SK-N-SH (cell line): ENCODE measurements around the gene TMEM117. TPM values are rescaled to one million over a fixed set of nuclear protein-coding genes. Genes with fewer than 3 reads are reported as not detected.

Experiments
- CTCF ChIA-PET: fragments of 300-600, 350-600 bp; formaldehyde crosslinking; extraction: SDS; loops from one replicate; lab custom pipeline; 2021; lab: Yijun Ruan, JAX
- POLR2A ChIA-PET: fragments of 350-600 bp; sonication (Branson Sonifier 250); formaldehyde crosslinking; extraction: SDS; loops from one replicate; lab custom pipeline; 2020; ENCODE audit warnings: antibody characterized with exemption, inconsistent platforms; lab: Yijun Ruan, JAX
- DNase-seq: peaks from one replicate; pipeline ENCODE4 v3.0.0; 2012
- H2AFZ ChIP-seq: fragments of 200-600 bp; sonication (generic); 2 replicates; pipeline ENCODE4 v1.8.1; 2016; ENCODE audit warnings: antibody characterized with exemption, mild to moderate bottlenecking, low read depth
- H3F3A ChIP-seq: fragments of 200-600 bp; sonication (generic); replicated peaks from 2 replicates; pipeline ENCODE3; 2016; ENCODE audit warnings: antibody characterized with exemption, mild to moderate bottlenecking; ENCODE audit not compliant: insufficient read depth
- H3K27ac ChIP-seq, 2 experiments: fragments of 200-500 bp in 1 of 2; fragments of 200-600 bp in 1 of 2; sonication (Bioruptor generic) in 1 of 2; sonication (generic), shearing (Covaris generic) in 1 of 2; 2 replicates each; pipeline versions ENCODE4 v1.5.1 to v1.6.1; 2014 to 2016; ENCODE audit warnings: low read depth in 2 of 2, inconsistent platforms in 1 of 2, low read length in 1 of 2, mild to moderate bottlenecking in 1 of 2, mixed read lengths in 1 of 2
- H3K27me3 ChIP-seq: fragments of 200-600 bp; sonication (generic), shearing (Covaris generic); 2 replicates; pipeline ENCODE4 v1.6.1; 2016; ENCODE audit warnings: mixed run types; ENCODE audit not compliant: insufficient read depth
- H3K36me3 ChIP-seq, 2 experiments: fragments of 200-500 bp in 1 of 2; fragments of 200-600 bp in 1 of 2; sonication (Bioruptor generic) in 1 of 2; sonication (generic) in 1 of 2; replicated peaks in 1 of 2; 2 replicates each; pipeline versions ENCODE3 to v1.5.1; 2014 to 2016; ENCODE audit warnings: low read length in 1 of 2, mild to moderate bottlenecking in 1 of 2; ENCODE audit not compliant: insufficient read depth in 2 of 2, control insufficient read depth in 1 of 2
- H3K4me1 ChIP-seq, 2 experiments: fragments of 200-500 bp in 1 of 2; fragments of 200-600 bp in 1 of 2; sonication (Bioruptor generic) in 1 of 2; sonication (generic), shearing (Covaris generic) in 1 of 2; 2 replicates each; pipeline versions ENCODE4 v1.5.1 to v1.6.1; 2014 to 2016; ENCODE audit warnings: low read depth in 1 of 2, low read length in 1 of 2, mixed run types in 1 of 2; ENCODE audit not compliant: insufficient read depth in 2 of 2, control insufficient read depth in 1 of 2
- H3K4me2 ChIP-seq: fragments of 200-600 bp; sonication (generic), shearing (Covaris generic); 2 replicates; pipeline ENCODE4 v1.6.1; 2017; ENCODE audit warnings: mixed run types
- H3K4me3 ChIP-seq, 2 experiments: fragments of 200-500 bp in 1 of 2; fragments of 200-600 bp in 1 of 2; sonication (Bioruptor generic) in 1 of 2; sonication (generic), shearing (Covaris generic) in 1 of 2; 2 replicates each; pipeline versions ENCODE4 v1.5.1 to v1.8.1; 2014 to 2016; ENCODE audit warnings: low read depth in 2 of 2, inconsistent platforms in 1 of 2, low read length in 1 of 2, mild to moderate bottlenecking in 1 of 2, mixed read lengths in 1 of 2, moderate library complexity in 1 of 2
- H3K79me2 ChIP-seq: fragments of 200-600 bp; sonication (generic); 2 replicates; pipeline ENCODE4 v1.8.1; 2017; ENCODE audit warnings: mild to moderate bottlenecking; ENCODE audit not compliant: insufficient read depth
- H3K9ac ChIP-seq: fragments of 200-600 bp; sonication (generic); 2 replicates; pipeline ENCODE4 v1.6.1; 2017; ENCODE audit warnings: mixed run types
- H3K9me2 ChIP-seq: fragments of 200-600 bp; sonication (generic); 2 replicates; pipeline ENCODE4 v1.6.1; 2017; ENCODE audit warnings: mixed run types
- H3K9me3 ChIP-seq: fragments of 200-600 bp; sonication (generic); 2 replicates; pipeline ENCODE4 v1.6.1; 2017; ENCODE audit warnings: mixed run types, mild to moderate bottlenecking, moderate library complexity
- H4K20me1 ChIP-seq: fragments of 200-600 bp; sonication (generic); 2 replicates; pipeline ENCODE4 v1.6.1; 2017; ENCODE audit warnings: mild to moderate bottlenecking, mixed run types; ENCODE audit not compliant: insufficient read depth
- ELF1 ChIP-seq: IDR thresholded peaks from 2 replicates; pipeline ENCODE4 v1.4.0; 2012
- EP300 ChIP-seq, 2 experiments: IDR thresholded peaks; 2 replicates each; pipeline versions ENCODE4 v1.4.0 to v1.6.1; 2012; ENCODE audit warnings: borderline replicate concordance in 1 of 2, low read depth in 1 of 2, low read length in 1 of 2
- FOXM1 ChIP-seq: IDR thresholded peaks from 2 replicates; pipeline ENCODE4 v1.4.0; 2012; ENCODE audit warnings: low read depth, mild to moderate bottlenecking
- JUND ChIP-seq: IDR thresholded peaks from 2 replicates; pipeline ENCODE4 v1.4.0; 2012
- NFIC ChIP-seq: IDR thresholded peaks from 2 replicates; pipeline ENCODE4 v1.4.0; 2012; ENCODE audit warnings: borderline replicate concordance
- NRF1 ChIP-seq: IDR thresholded peaks from 2 replicates; pipeline ENCODE4 v1.6.1; 2012; ENCODE audit warnings: low read depth, mild to moderate bottlenecking, low read length
- RAD21 ChIP-seq: IDR thresholded peaks from 2 replicates; pipeline ENCODE4 v1.6.1; 2012; ENCODE audit warnings: mild to moderate bottlenecking, low read length
- RCOR1 ChIP-seq: fragments of 150-350 bp; IDR thresholded peaks from 2 replicates; pipeline ENCODE4 v1.6.1; 2017; ENCODE audit warnings: antibody characterized with exemption, low read length
- REST ChIP-seq: IDR thresholded peaks from 2 replicates; pipeline ENCODE4 v1.6.1; 2012; ENCODE audit warnings: mild to moderate bottlenecking, low read depth, low read length, moderate library complexity
- RXRA ChIP-seq: IDR thresholded peaks from 2 replicates; pipeline ENCODE4 v1.4.0; 2012; ENCODE audit warnings: low read depth, mild to moderate bottlenecking, borderline replicate concordance
- SIN3A ChIP-seq: IDR thresholded peaks from 2 replicates; pipeline ENCODE4 v1.6.1; 2012; ENCODE audit warnings: low read depth, mild to moderate bottlenecking, low read length, moderate library complexity, borderline replicate concordance
- WGBS: methylation state at CpG from one replicate; pipeline ENCODE4 v1.1.6; 2017; ENCODE audit warnings: low lambda C conversion rate; 5-methylcytosine and 5-hydroxymethylcytosine counted together
- polyA plus RNA-seq, 3 experiments: library from polyadenylated mRNA; depleted of rRNA; stranded (reverse); fragments of >200 nt; gene quantifications; 2 replicates each; pipeline ENCODE4 v1.2.3, GENCODE V29; 2012

TMEM117 gene
- polyA plus RNA-seq, 1 of the 3 experiments (the other 2 are of a cell fraction) = 0.81 TPM

- Histone ChIP-seq H3K79me2 (no peaks in the 10 kb centered on the region), H3K9ac (no peak overlapping the region), H3F3A (no peaks in the 10 kb centered on the region), H3K9me3 (no peaks in the 10 kb centered on the region), H4K20me1 (no peaks in the 10 kb centered on the region), H3K27ac (no peak overlapping the region), H3K4me3 (no peak overlapping the region), H3K4me1 (no peaks in the 10 kb centered on the region), H3K4me2 (no peak overlapping the region), H3K36me3 (no peaks in the 10 kb centered on the region), H2AFZ (no peak overlapping the region), H3K27me3 (no peaks in the 10 kb centered on the region), H3K9me2 (no peaks in the 10 kb centered on the region)
- TF ChIP-seq RXRA = no peak
- no peak for TF ChIP-seq RAD21
- no peak for TF ChIP-seq FOXM1
- TF ChIP-seq JUND = no peak
- TF ChIP-seq EP300 (IDR thresholded peaks at IDR 0.05; ENCODE audit: borderline replicate concordance in 1 of 2, low read depth in 1 of 2, low read length in 1 of 2) = no peak
- TF ChIP-seq REST = no peak
- CTCF ChIA-PET = interaction anchor here (0.6 to 1.4 kb wide), 3 partner anchors 16 to 1174 kb away, joined by 3 read pairs; no protein-coding TSS in a partner anchor
- 45% methylated on average over 2 of the region's 2 CpGs for WGBS
- no peak for DNase-seq
- POLR2A ChIA-PET = no interaction called here
Observed at GRCh38 chr12:44428825-44429224, 592.9 kb downstream of the TMEM117 start.

DNA sequence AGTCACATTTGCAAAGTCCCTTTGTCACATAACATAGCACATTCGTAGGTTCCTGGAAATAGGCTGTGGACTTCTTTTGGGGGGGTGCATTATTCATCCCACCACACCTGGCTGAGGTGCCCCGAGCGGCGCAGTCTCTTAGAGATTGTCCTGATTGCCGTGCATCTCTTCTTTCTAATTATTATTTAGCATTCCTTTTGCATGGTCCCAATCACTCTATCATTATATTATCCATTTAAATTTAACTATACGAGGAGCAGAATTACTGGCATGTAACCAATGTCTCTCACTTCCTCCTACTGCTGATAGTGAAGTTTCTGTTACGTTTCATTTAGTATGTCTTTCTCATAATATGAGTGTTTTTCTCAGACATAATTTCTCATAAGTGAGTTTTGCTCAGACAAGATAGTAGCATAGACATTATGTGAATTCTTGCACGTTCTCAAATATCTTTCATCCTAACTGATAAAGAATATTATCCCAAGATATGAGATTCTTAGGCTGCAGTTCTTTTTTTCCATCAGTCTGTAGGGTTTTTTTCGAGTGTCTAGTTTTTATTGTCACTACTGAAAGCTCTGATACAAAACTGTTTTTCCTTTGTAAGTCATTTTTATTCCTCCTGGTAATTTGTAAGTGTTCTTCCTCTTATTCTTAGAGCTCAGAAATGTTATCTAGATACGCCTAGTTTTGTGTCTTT, 595.9 kb downstream of the TMEM117 start:
- Histone ChIP-seq H3K36me3 (no peaks in the 10 kb centered on the region), H4K20me1 (no peaks in the 10 kb centered on the region), H3K9me3 (no peaks in the 10 kb centered on the region), H2AFZ (no peak overlapping the region), H3K27me3 (no peaks in the 10 kb centered on the region), H3K4me1 (no peaks in the 10 kb centered on the region), H3F3A (no peaks in the 10 kb centered on the region), H3K9me2 (no peaks in the 10 kb centered on the region), H3K79me2 (no peaks in the 10 kb centered on the region), H3K9ac (no peak overlapping the region), H3K4me3 (no peak overlapping the region), H3K4me2 (no peak overlapping the region), H3K27ac (no peak overlapping the region)
- no peak for DNase-seq
- WGBS = 39% methylated on average over 10 of the region's 10 CpGs
- POLR2A ChIA-PET = no interaction called here
- CTCF ChIA-PET = interaction anchor here (0.8 to 1.0 kb wide), 2 partner anchors 11 to 442 kb away, joined by 3 to 4 read pairs; no protein-coding TSS in a partner anchor
- TF ChIP-seq NFIC (no peak), SIN3A (no peak), RCOR1 (no peak), REST (no peak), NRF1 (no peak), ELF1 (no peak)
